GM18508 (cell line): ENCODE data around the gene FYN.

Source experiments
- ATAC-seq: cut with Tn5 transposase; IDR thresholded peaks from one replicate; pipeline ENCODE4 v1.9.1; 2021; ENCODE audit warnings: moderate number of reproducible peaks; ENCODE audit not compliant: insufficient read depth, unreplicated experiment

Gene FYN

DNA sequence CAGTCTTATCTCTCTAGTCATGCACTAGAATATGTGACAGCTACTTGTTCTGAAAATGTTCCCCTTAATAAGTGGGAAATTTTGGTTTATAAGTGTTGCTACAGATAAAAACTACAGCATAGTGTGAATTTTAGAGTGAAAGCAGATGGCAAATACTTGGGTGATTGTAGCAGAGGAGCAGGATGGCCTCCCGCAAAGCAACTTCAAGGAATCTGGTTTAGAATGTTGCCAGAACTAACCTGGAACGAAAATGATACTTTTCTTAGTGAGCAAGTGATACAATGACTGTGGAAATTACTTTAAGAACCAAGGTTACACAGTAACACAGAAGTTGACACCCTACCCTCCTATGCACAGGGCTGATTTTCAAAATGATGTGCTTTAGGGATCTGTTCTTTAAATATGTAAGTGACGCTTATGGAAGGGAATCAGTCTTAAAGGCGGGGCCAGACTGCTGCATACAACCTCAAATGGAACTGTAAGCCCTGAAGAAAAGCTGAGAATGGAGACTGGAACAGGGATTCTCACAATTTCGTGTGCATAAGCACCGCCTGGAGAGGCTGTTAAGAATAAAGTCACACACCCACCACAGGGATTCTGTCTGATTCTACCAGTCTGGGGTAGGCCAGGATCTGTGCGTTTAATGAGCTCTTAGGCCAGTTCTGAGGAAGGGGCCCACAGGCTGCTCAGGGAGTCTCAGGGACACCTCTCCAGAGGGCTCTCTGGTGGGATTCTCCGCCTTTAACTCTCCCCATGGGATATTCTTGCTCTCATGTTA is 97.9 kb downstream of the FYN start:
- no peak for ATAC-seq

GRCh38 chr6:111774346-111774703 is 98.9 kb downstream of the FYN start:
- ATAC-seq = no peak

GRCh38 chr6:111773501-111774345 is 99.5 kb downstream of the FYN start:
- ATAC-seq = no peak

GRCh38 chr6:111772381-111772780 is 100.9 kb downstream of the FYN start:
- ATAC-seq = no peak

GRCh38 chr6:111771629-111772028 is 101.6 kb downstream of the FYN start:
- no peak for ATAC-seq

DNA sequence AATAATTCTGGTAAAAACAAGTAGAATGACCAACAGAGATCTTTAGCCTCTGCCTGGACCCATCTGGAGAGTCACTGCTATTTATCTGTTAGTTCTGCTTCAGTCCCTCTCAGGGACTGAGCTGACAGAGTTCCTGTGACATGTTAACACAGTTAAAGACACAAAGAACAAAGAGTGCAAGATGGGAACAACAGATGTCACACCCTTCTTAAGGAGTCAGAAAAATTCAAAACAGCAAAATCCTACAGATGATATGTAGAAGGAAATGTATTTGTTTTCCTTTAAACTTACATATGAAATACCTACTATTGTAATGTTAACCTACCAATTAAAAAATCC is 102.2 kb downstream of the FYN start:
- no peak for ATAC-seq

GRCh38 chr6:111770263-111771093 is 102.8 kb downstream of the FYN start:
- ATAC-seq = no peak

- no peak for ATAC-seq
Measured at GRCh38 chr6:111769365-111770152, 103.7 kb downstream of the FYN start.

DNA sequence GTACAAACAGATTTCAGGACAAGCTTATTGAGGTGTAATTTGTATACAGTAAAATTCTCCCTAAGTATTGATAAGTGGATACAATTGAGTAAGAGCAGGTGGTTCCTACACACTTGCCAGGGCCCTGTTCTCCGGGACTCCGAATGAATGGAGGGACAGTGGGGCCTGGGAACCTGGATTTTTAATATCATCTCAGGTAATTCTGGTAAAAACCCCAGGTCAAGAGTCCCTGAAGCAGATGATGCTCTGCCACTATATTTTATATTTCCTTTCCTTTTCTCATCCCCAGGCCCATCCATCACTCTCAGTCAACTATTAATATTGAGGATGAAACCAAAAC is 104.9 kb downstream of the FYN start:
- ATAC-seq = no peak

DNA sequence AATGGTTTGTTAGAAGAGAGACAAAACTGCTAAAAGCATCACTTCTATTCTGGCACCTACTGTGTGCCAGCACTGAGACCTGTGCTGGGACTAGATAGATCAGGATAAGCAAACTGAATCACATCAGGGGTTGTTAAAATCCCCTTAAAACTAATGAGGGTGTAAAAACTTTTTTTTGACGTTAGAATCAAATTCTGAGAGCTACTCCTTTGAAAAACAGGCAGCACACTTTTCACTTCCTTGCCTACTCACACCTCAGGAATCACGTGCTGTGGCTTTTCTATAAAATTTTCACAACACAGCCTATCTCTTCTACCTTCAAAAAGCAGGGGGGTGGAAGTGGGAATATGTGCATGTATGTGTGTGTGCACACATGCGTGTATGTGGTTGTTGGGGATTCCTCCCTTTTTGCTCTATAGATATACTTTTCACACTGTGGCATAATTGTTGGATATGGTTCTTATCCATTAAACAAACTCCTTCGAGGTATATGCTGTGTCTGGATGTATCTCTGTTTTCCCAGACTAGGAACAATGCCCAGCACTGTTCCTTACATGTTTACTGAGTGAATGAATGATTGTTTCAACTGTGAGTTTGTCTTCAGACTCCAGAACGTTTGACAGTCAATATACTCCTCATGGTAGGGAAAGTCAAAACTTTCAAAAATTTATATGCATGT is 105.4 kb downstream of the FYN start:
- ATAC-seq = no peak

DNA sequence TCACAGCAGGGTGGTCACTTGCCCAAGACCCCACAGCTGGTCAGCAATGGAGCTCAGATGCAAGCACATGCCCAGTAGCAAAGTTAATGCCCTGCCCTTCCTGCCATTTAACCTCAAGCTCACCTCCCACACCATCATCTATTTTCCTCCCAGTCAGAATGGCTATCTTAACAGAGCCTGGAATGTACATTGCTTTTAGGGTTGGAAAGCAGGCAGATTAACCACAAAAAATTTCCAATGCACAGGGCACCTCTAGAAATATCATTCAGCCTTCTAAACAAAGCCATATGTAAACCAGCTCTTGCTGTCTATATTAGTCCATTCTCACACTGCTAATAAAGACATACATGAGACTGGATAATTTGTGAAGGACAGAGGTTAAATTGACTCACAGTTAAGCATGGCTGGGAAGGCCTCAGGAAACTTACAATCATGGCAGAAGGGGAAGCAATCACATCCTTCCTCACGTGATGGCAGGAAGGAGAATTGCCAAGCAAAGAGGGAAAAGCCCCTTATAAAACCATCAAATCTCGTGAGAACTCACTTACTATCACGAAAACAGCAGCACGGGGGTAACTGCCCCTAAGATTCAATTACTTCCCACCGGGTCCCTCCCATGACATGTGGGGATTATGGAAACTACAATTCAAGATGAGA is 106.9 kb downstream of the FYN start:
- no peak for ATAC-seq

DNA sequence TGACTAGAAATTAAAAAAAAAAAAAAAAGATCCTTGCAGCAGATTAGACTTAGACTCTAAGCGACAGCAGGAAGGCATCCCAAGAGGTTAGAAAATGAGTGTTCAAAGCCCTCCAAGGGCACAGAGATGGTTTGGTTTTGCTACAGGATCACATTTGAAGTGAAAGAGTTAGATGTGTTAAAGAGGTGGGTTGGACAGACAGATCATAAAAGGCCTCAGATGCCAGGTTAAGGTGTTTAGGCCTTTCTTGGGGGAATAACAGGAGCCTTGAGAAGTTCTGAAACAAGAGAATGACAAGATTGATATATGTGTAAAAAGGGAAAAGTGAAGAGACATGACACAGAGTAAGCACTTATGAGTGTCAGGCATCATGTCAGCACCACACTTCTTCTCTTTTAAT is 107.5 kb downstream of the FYN start:
- no peak for ATAC-seq

DNA sequence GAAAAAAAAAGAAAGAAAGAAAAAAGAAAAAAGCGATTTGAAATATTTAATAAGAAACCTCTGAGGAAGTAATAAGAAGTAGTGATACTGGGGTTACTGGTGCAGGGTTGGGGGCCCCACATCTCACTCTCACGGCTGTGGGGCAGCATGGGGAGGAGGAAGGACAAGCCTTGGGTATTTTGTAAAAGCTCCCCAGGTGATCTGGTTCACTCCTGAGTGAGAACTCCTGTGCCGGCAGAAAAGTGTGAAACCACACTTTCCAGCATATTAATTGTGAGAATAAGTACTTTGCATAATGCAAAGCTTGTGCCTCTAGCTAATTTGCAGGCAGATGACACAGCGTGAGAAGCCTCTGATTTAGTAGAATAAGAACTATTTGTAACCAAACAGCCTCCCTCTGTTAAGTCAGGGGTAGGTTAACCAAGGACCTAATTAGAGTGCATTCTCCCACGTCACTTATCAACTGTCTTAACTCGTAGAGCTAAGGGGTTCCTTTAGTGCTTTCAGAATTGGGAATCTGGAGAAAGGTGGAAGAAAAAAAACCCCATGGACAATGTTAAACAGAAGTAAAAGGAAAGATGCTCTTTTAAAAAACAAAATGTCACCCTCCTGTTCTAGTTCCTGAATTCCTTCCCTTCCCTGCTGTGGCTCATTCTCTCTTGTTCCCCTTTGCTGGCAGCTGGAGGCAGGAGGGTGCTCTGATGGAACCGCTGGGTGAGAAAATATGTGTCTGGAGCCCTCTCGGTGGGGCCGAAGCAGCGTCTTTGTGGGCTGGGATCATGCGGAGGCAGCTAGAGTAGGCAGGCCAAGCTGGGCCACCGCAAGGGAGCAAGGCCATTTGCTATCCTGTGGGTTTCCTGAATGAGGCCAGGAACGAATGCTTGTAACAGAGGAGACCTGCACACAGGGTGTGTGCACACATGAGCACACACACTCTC is 108.7 kb downstream of the FYN start:
- ATAC-seq = peak; percentile 75

- no peak for ATAC-seq
Measured at GRCh38 chr6:111763381-111763780, 109.9 kb downstream of the FYN start.

DNA sequence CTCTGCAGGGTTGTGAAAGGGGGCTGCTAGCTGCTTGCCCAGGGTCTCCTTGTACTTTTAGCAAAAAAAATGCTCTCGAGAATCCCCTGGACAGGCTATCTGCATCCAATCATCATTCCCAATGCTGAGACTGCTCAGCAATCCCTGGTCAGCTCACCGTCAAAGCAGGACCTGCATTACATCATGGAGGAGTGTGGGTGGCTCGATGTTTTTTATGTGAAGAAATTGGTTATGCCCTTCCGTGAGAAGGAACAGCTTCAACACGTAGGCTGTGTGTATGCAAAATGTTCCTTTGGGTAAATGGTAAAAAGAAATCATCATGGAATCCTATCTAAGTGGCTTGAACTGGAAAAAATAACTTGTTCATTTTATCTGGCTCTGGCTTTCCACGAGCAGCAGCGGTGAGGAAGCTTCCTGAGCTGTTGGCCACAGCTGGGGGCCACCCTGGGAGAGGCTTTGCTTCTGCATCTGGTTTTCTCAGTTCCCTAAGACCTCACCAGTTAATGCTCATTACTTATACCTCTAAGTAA is 111.4 kb downstream of the FYN start:
- no peak for ATAC-seq

DNA sequence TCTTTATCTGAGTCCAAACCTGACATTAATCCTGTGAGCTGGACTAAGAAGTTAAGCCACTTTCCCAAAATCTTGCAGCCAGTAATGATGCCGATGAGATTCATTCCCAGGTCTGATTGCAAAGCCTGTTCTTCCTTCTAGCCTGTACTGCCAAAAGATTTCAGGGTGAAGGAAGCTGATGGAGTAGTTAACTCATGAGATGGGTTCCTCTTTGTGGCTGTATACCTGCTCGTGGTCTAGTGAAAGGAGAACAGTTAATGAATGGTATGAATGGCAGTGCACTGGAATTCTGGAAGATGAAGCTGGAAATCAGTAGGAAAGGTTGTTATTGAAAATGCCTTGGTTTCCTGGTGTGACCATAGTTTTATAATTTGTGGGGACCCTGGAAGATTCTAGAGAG is 112.0 kb downstream of the FYN start:
- no peak for ATAC-seq

DNA sequence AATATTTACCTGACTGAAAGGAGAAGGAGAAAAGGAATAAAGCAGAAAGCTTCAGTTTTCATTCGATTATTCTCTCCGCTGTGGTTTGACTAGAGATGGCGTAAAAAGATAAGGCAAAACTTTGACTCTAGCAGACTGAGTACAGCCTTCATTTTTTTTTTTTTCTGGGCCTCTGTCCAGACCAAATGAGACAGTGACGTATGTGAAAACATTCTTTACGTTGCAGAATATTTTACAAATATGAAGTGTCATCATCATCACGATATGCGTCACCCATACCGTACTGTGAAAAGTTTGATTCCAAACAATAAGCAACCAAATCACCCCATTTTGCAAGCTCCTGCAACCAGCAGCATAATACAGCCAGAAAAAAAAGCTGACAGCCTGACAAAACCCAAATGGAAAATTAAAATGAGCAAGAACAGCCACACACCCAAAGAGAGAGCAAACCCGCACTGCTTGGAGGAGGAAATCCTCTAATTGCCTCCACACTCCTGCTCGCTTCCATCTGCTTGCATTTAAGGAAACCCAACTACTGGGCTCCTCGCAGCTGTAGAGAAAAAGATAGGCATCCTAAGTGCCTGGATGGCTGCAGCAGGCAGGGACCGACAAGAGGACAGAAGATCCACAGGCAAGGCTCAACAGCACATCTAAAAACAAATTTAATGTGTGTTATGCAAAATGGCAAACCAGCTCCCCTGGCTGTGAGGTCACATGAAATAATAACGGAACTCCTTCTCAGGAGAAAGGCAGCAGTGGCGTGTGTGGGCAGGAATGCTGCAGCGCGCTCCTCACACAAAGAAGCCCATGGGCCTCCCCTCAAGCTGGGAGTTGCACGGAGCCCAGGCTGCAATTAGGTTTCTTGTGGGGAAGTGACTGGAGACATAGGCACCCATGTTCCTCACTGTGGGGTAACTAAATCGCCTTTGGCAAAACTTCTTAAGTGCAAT is 113.1 kb downstream of the FYN start:
- ATAC-seq = no peak
